GM21390 (cell line): ENCODE data around the gene RLF.

Experiments
- ATAC-seq: cut with Tn5 transposase; IDR thresholded peaks from one replicate; pipeline ENCODE4 v1.9.1; 2021; ENCODE audit not compliant: unreplicated experiment

Gene RLF

DNA sequence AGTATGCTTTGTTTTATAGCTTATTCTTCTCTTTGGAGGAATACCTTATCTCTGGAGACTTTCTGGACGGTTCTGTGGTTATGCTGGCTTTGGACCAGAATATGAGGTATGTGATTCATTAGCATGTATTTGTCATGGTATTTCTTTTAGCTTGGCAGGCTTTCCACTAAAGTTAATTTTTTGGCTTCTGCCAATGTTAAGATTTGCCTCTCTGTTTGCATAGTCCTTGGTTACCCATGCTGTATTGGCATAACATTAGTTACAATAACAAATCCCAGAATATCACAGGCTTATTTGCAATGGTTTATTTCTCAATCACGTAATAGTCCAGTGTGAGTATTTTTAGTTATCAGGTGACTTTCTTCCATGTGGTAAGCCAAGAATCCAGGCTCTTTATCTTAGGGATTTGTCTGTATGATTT lies 106.6 kb downstream of the RLF start:
- no peak for ATAC-seq

GRCh38 chr1:40268211-40268610 lies 107.0 kb downstream of the RLF start:
- ATAC-seq, result no peak

GRCh38 chr1:40270152-40270834 lies 109.1 kb downstream of the RLF start:
- no peak for ATAC-seq

- ATAC-seq, result no peak
Observed at GRCh38 chr1:40272653-40273213, 111.5 kb downstream of the RLF start.

GRCh38 chr1:40273547-40274166 lies 112.5 kb downstream of the RLF start:
- no peak for ATAC-seq

DNA sequence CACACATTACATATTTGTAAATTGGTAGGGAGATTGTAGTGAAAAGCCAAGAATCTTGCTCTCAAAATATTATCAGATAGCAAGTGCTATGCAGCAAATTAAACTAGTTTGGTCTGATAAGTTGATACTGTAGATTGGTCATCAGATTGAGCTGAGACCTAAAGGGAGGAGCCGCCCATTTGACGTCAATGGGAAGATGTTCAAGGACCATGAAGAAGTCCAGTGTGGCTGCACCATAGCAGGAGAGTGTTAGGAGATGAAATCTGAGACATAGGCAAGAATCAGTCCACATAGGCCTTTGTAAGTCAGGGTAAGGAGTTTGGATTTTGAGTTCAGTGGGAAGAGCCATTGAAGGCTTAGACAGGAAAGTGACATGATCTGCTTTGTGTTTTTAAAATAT lies 113.1 kb downstream of the RLF start:
- no peak for ATAC-seq

DNA sequence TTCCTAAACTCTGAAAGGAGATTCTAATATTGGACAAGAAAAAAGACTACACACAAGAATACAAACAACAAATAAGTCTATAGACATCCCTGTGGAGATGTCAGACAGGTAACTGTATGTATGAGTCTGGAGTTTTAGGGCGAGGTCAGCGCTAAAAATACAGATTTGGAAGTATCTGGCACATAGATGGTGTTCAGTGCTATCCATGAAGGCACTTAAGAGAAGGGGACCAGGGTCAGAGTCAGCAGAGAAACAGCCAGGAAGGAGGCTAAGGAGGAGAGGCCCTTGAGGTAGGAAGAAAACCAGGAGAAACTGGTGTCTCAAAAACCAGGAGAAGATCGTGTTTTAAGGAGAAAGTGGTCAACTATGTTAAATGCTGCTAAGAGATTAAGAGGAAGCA lies 114.9 kb downstream of the RLF start:
- no peak for ATAC-seq

- ATAC-seq, result no peak
Observed at GRCh38 chr1:40281853-40282252, 120.7 kb downstream of the RLF start.
